CD14-positive monocyte (primary cell): Measurements from ENCODE around the gene NPM1. TPM values are rescaled to one million over a fixed set of nuclear protein-coding genes. Genes with fewer than 3 reads are reported as not detected.
A peak's percentile ranks its signal among the peaks of the same experiment; 100 is the strongest.
"Not testable (repeated sequence)": the region's sequence is repeated elsewhere in the genome, so short reads cannot be mapped to it uniquely, and the experiment has no call there.

Source experiments
- DNase-seq, 3 donors: peaks; one replicate each; pipeline ENCODE4 v3.0.0-alpha.2; 2011 to 2022
- H2AFZ ChIP-seq: 2 replicates; pipeline ENCODE4 v1.6.0; 2012; ENCODE audit warnings: mild to moderate bottlenecking, low read depth, low read length, inconsistent platforms; ENCODE audit not compliant: insufficient read depth, poor library complexity, severe bottlenecking
- H3K27ac ChIP-seq, 2 donors: 1 replicate in 1 of 2; 2 replicates in 1 of 2; pipeline ENCODE4 v1.5.1; 2012 to 2013; ENCODE audit warnings: low read length in 2 of 2, control low read depth in 1 of 2, inconsistent platforms in 1 of 2, low read depth in 1 of 2, mild to moderate bottlenecking in 1 of 2
- H3K27me3 ChIP-seq, 2 donors: one replicate each; pipeline versions ENCODE4 v1.6.0 to v1.6.1; 2011 to 2013; ENCODE audit warnings: low read length in 2 of 2; ENCODE audit not compliant: control insufficient read depth in 2 of 2, insufficient read depth in 2 of 2
- H3K36me3 ChIP-seq, 2 donors: replicated peaks in 1 of 2; 1 replicate in 1 of 2; 2 replicates in 1 of 2; pipeline versions ENCODE4 v1.5.1 to v1.6.1; 2012 to 2013; ENCODE audit warnings: low read length in 2 of 2, control low read depth in 1 of 2, inconsistent platforms in 1 of 2, mild to moderate bottlenecking in 1 of 2; ENCODE audit not compliant: insufficient read depth in 2 of 2, control insufficient read depth in 1 of 2
- H3K4me1 ChIP-seq, 2 donors: 1 replicate in 1 of 2; 2 replicates in 1 of 2; pipeline versions ENCODE4 v1.5.1 to v1.6.1; 2012 to 2013; ENCODE audit warnings: low read length in 2 of 2, control low read depth in 1 of 2, inconsistent platforms in 1 of 2, mild to moderate bottlenecking in 1 of 2, moderate library complexity in 1 of 2; ENCODE audit not compliant: insufficient read depth in 2 of 2, control insufficient read depth in 1 of 2
- H3K4me2 ChIP-seq: replicated peaks from 2 replicates; pipeline ENCODE3; 2012; ENCODE audit warnings: low read length, moderate library complexity, mild to moderate bottlenecking; ENCODE audit not compliant: poor library complexity, severe bottlenecking; ENCODE audit errors: extremely low read depth
- H3K4me3 ChIP-seq, 3 experiments: fragments of 200-600 bp in 1 of 3; sonication (generic) in 1 of 3; replicated peaks in 1 of 3; 1 replicate in 2 of 3; 2 replicates in 1 of 3; pipeline ENCODE4 v1.5.1; 2011 to 2013; ENCODE audit warnings: low read length in 3 of 3, mild to moderate bottlenecking in 3 of 3, control low read depth in 2 of 3, low read depth in 2 of 3, inconsistent platforms in 1 of 3, moderate library complexity in 1 of 3
- H3K79me2 ChIP-seq: 2 replicates; pipeline ENCODE4 v1.6.0; 2012; ENCODE audit warnings: mild to moderate bottlenecking, control low read depth, inconsistent platforms, low read length, moderate library complexity; ENCODE audit not compliant: insufficient read depth
- H3K9ac ChIP-seq: 2 replicates; pipeline ENCODE4 v1.6.0; 2017; ENCODE audit warnings: low read length, mild to moderate bottlenecking; ENCODE audit not compliant: insufficient read depth, poor library complexity, severe bottlenecking
- H3K9me3 ChIP-seq, 2 donors: replicated peaks in 1 of 2; 1 replicate in 1 of 2; 2 replicates in 1 of 2; pipeline versions ENCODE4 v1.5.1 to v1.6.1; 2012 to 2013; ENCODE audit warnings: low read length in 2 of 2, control low read depth in 1 of 2; ENCODE audit not compliant: control insufficient read depth in 1 of 2, insufficient read depth in 1 of 2
- H4K20me1 ChIP-seq: 2 replicates; pipeline ENCODE4 v1.6.0; 2012; ENCODE audit warnings: mild to moderate bottlenecking, low read length, control low read depth, moderate library complexity; ENCODE audit not compliant: insufficient read depth
- H3K27ac Mint-ChIP-seq, 7 donors: one replicate each; pipeline ENCODE4 v1.8.0; 2020; ENCODE audit warnings: mild to moderate bottlenecking in 7 of 7, mixed read lengths in 7 of 7, moderate library complexity in 6 of 7, inconsistent platforms in 2 of 7
- H3K27me3 Mint-ChIP-seq, 3 donors: one replicate each; pipeline ENCODE4 v1.8.0; 2021 to 2022; ENCODE audit warnings: low read depth in 3 of 3, mild to moderate bottlenecking in 3 of 3, mixed read lengths in 3 of 3, moderate library complexity in 3 of 3, inconsistent platforms in 1 of 3
- H3K36me3 Mint-ChIP-seq, 2 donors: one replicate each; pipeline ENCODE4 v1.8.0; 2020; ENCODE audit warnings: mixed read lengths in 2 of 2, inconsistent platforms in 1 of 2, mild to moderate bottlenecking in 1 of 2
- H3K4me1 Mint-ChIP-seq: one replicate; pipeline ENCODE4 v1.8.0; 2020; ENCODE audit warnings: mild to moderate bottlenecking, mixed read lengths
- H3K4me3 Mint-ChIP-seq, 2 donors: one replicate each; pipeline ENCODE4 v1.8.0; 2020; ENCODE audit warnings: mild to moderate bottlenecking in 2 of 2, mixed read lengths in 2 of 2, moderate library complexity in 1 of 2
- H3K9me3 Mint-ChIP-seq, 7 donors: one replicate each; pipeline ENCODE4 v1.8.0; 2020 to 2022; ENCODE audit warnings: mixed read lengths in 7 of 7, mild to moderate bottlenecking in 6 of 7, moderate library complexity in 6 of 7, inconsistent platforms in 2 of 7
- WGBS: methylation state at CpG from one replicate; pipeline ENCODE4 v1.1.5; 2013; ENCODE audit warnings: missing lambda C conversion rate; ENCODE audit not compliant: insufficient coverage; 5-methylcytosine and 5-hydroxymethylcytosine counted together
- intact Hi-C, 2 donors: fragments of 100-400 bp; cut with micrococcal nuclease; formaldehyde crosslinking; loops; one replicate each; pipeline versions ENCODE4 v1.15.0 to v1.15.1; 2023
- polyA plus RNA-seq, 3 donors: library from polyadenylated mRNA; depleted of rRNA in 1 of 3; unstranded in 2 of 3; stranded (reverse) in 1 of 3; fragments of 300-500 nt in 2 of 3; fragments of >200 nt in 1 of 3; fragmentation: Illumina TruSeq in 2 of 3; gene quantifications; 1 replicate in 2 of 3; 2 replicates in 1 of 3; pipeline ENCODE4 v1.2.3, GENCODE V29; 2012 to 2021
- TF ChIP-seq, protein P1 (sequence below): fragments of 200-600 bp; IDR thresholded peaks from one replicate; pipeline ENCODE4 v1.8.0; 2022; ENCODE audit warnings: antibody characterized with exemption, mild to moderate bottlenecking

The NPM1 gene
- polyA plus RNA-seq, 3 donors, result 102 to 191 (median 188) TPM

- Histone ChIP-seq H3K9me3 (no peaks in the 10 kb centered on the region), H3K4me1 (peaks cover 0 to 9% of the 10 kb centered on the region in 2 donors), H3K4me2 (no peak overlapping the region), H3K79me2 (peaks cover 88% of the 10 kb centered on the region), H3K4me3 (no peak overlapping the region), H3K27ac (no peak overlapping the region), H3K36me3 (peaks cover 71 to 94% of the 10 kb centered on the region in 2 donors), H4K20me1 (peaks cover 80% of the 10 kb centered on the region), H3K9ac (no peak overlapping the region), H3K27me3 (no peaks in the 10 kb centered on the region), H2AFZ (no peak overlapping the region)
- no CpG with 5 or more reads among the region's 2 CpGs for WGBS
- Mint-ChIP-seq H3K9me3 (peaks cover 0 to 3% (median 0%) of the 10 kb centered on the region in 7 donors), H3K27me3 (peaks cover 0 to 1% (median 0%) of the 10 kb centered on the region in 3 donors), H3K27ac (no peak overlapping the region), H3K4me1 (peaks cover 17% of the 10 kb centered on the region), H3K36me3 (peaks cover 86 to 96% of the 10 kb centered on the region in 2 donors), H3K4me3 (no peak overlapping the region)
- DNase-seq, result no peak
- TF ChIP-seq, protein P1, sequence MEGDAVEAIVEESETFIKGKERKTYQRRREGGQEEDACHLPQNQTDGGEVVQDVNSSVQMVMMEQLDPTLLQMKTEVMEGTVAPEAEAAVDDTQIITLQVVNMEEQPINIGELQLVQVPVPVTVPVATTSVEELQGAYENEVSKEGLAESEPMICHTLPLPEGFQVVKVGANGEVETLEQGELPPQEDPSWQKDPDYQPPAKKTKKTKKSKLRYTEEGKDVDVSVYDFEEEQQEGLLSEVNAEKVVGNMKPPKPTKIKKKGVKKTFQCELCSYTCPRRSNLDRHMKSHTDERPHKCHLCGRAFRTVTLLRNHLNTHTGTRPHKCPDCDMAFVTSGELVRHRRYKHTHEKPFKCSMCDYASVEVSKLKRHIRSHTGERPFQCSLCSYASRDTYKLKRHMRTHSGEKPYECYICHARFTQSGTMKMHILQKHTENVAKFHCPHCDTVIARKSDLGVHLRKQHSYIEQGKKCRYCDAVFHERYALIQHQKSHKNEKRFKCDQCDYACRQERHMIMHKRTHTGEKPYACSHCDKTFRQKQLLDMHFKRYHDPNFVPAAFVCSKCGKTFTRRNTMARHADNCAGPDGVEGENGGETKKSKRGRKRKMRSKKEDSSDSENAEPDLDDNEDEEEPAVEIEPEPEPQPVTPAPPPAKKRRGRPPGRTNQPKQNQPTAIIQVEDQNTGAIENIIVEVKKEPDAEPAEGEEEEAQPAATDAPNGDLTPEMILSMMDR, result no peak
- intact Hi-C loops, result no loop called here
Observed at GRCh38 chr5:171397190-171397589, 9.5 kb downstream of the NPM1 start.

DNA sequence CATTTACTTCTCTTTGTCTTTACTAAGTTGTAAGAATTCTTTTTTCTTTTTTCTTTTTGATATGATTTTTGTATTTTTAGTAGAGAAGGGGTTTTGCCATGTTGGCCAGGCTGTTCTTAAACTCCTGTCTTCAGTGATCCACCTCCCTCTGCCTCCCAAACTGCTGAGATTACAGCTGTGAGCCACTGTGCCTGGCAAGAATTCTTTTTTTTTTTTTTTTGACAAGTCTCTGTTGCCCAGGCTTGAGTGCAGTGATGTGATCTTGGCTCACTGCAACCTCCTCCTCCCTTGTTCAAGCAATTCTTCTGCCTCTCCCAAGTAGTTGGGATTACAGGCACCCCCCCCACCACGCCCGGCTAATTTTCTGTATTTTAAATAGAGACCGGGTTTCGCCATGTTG is 9.9 kb downstream of the NPM1 start:
- Histone ChIP-seq H3K4me3 (no peak overlapping the region), H3K36me3 (peaks cover 66 to 90% of the 10 kb centered on the region in 2 donors), H3K9ac (no peak overlapping the region), H3K27me3 (no peaks in the 10 kb centered on the region), H4K20me1 (peaks cover 76% of the 10 kb centered on the region), H3K27ac (no peak overlapping the region), H3K9me3 (no peaks in the 10 kb centered on the region), H3K79me2 (peaks cover 84% of the 10 kb centered on the region), H2AFZ (no peak overlapping the region), H3K4me1 (peaks cover 0 to 9% of the 10 kb centered on the region in 2 donors), H3K4me2 (no peak overlapping the region)
- no peak overlapping the region for H3K27ac Mint-ChIP-seq
- peaks cover 17% of the 10 kb centered on the region for H3K4me1 Mint-ChIP-seq
- intact Hi-C loops, result no loop called here
- no peak for DNase-seq
- TF ChIP-seq, protein P1, result no peak
- peaks cover 0 to 3% (median under 1%) of the 10 kb centered on the region in 7 donors for H3K9me3 Mint-ChIP-seq
- no peak overlapping the region for H3K4me3 Mint-ChIP-seq
- H3K36me3 Mint-ChIP-seq, result peaks cover 83 to 94% of the 10 kb centered on the region in 2 donors
- peaks cover 0 to 1% (median 0%) of the 10 kb centered on the region in 3 donors for H3K27me3 Mint-ChIP-seq
- 100% methylated on average over 4 of the region's 4 CpGs for WGBS

GRCh38 chr5:171398660-171399059 is 11.0 kb downstream of the NPM1 start:
- H3K9me3 ChIP-seq, H3K4me3 Mint-ChIP-seq, H3K27me3 ChIP-seq, H3K9ac ChIP-seq, H3K4me1 ChIP-seq, H2AFZ ChIP-seq, H3K9me3 Mint-ChIP-seq, intact Hi-C loops, H3K4me2 ChIP-seq, H3K4me3 ChIP-seq, DNase-seq, H3K27me3 Mint-ChIP-seq: not testable (repeated sequence)
- Histone ChIP-seq H3K27ac (peak overlapping the region in 1 of 2 donors; percentile 8), H3K79me2 (peaks cover 73% of the 10 kb centered on the region), H4K20me1 (peaks cover 72% of the 10 kb centered on the region), H3K36me3 (peaks cover 58 to 79% of the 10 kb centered on the region in 2 donors)
- peaks cover 74 to 85% of the 10 kb centered on the region in 2 donors for H3K36me3 Mint-ChIP-seq
- peaks cover 17% of the 10 kb centered on the region for H3K4me1 Mint-ChIP-seq
- H3K27ac Mint-ChIP-seq, result peak overlapping the region in 3 of 7 donors; percentile 30 to 63 (median 57)
- WGBS, result 82% methylated on average over 5 of the region's 9 CpGs
